Upper lobe of left lung (tissue), 4 donors: ENCODE measurements around the gene SRGAP2B.
"Not testable (repeated sequence)": the region's sequence is repeated elsewhere in the genome, so short reads cannot be mapped to it uniquely, and the experiment has no call there.

ENCODE experiments used
- CTCF ChIP-seq, 6 experiments: fragments of 450-650 bp in 4 of 6; fragments of 200-600 bp in 2 of 6; sonication (generic) in 2 of 6; IDR thresholded peaks; one replicate each; pipeline ENCODE4 v1.5.1; 2016 to 2019; ENCODE audit warnings: antibody characterized with exemption in 6 of 6
- EP300 ChIP-seq, 4 donors: sonication (generic); formaldehyde crosslinking; IDR thresholded peaks; one replicate each; pipeline ENCODE4 v1.5.1; 2017; ENCODE audit warnings: antibody characterized with exemption in 4 of 4, control low read depth in 2 of 4
- POLR2A ChIP-seq, 4 donors: fragments of 450-650 bp; IDR thresholded peaks; one replicate each; pipeline ENCODE4 v1.5.1; 2016 to 2017; ENCODE audit warnings: antibody characterized with exemption in 4 of 4, mild to moderate bottlenecking in 2 of 4
- POLR2AphosphoS5 ChIP-seq, 2 donors: sonication (generic); formaldehyde crosslinking; IDR thresholded peaks; one replicate each; pipeline ENCODE4 v1.5.1; 2017; ENCODE audit warnings: antibody characterized with exemption in 2 of 2

GRCh38 chr1:144963571-144963970, 131.6 kb downstream of the SRGAP2B start:
- not testable (repeated sequence) for TF ChIP-seq CTCF, POLR2A, EP300, POLR2AphosphoS5 (IDR thresholded peaks at IDR 0.05)
